ENCODE results near the gene SMAP2. TPM values are rescaled to one million over a fixed set of nuclear protein-coding genes. Genes with fewer than 3 reads are reported as not detected.
A peak's percentile ranks its signal among the peaks of the same experiment; 100 is the strongest.

SMAP2 gene
- polyA plus RNA-seq, 3 donors: 20.3 to 25.2 (median 25.2) TPM

DNA sequence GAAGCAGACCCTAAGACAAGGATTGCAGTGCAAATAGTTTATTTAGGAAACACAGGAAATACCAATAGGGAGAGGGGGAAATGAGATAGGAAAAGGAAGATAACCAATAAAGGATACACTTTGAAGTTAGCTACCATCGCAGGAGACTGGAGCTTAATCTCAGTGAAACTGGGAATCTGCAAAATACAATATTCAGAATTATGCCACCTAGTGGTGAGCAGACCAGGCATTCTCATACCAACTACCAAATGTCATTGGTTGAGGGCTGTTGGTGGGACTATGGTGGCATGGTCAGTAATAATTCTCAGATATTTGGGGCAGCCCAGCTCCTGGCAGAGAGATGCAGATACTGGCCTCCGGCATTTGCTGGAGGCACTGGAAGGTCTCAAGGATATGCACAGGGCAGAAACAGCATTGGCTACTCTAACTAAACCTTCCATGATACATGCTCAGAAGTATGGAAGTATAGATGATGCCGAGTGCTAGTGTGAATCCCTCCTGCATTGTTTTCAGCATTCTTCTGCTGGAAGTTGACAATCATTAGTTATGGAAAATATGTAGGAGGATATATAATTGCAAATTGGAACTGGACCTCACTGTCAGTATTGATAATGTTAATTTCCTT lies 65.0 kb downstream of the SMAP2 start:
- DNase-seq (ENCODE audit: extremely low read depth in 1 of 11, low read depth in 9 of 11, low spot score in 4 of 11): no peak

DNA sequence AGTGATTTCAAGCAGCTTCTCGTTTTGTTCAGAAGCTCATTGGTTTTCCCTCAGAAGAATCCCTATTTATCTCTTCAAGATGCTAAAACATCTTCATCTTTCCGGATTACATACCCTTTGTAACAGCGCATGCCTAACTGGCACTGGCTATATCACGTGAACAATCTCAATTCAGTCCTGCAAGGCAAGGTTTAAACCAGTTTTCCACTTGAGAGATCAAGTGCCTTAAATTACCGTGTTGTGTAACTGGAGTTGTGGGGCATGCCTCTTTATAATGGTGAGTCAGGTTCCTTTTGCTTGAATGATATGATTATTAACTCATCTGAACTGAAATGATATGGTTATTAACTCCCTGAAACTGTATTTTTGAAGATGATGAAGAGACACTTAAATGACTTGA lies 65.7 kb downstream of the SMAP2 start:
- DNase-seq (ENCODE audit: extremely low read depth in 1 of 11, low read depth in 9 of 11, low spot score in 4 of 11): no peak

DNA sequence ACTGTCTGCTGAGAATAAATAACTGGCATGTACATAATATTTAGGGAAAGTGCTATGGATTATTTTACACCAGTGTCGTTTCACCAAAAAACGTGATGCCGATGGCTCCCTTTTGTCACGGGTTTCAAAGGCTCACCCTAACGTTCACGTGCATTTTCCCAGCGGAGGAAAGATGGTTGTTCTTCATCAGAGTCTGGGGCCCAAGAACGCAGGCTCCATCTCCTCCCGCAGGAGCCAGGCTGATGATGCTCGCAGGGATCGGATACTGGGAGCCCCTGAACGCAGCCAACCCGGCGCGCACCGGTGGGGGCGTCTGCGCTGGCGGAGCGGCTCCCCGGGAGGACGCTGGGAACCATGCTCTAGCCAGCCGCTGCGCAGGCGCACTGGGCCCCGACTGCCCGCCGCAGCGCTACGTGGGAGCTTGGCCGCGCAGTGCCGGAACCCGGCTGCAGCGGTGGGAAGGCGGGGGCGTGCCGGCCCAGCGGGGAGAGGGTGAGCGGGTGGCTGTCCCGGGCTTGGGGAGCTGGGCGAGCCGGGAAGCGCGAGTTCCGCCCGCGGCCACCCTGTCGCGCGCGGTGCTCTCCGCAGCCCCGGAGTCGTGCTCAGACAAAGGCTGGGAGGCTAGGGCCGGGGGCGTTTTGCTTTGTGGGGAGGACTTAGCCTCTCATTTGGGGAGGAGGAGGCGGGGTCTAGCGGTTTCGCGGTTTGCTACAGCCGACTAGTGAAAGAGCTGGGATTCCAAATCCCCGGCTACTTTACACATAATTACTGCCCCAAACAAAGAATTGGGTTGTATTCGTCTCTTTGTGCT lies 76.4 kb downstream of the SMAP2 start, which contains the start of gene ZFP69B:
Gene ZFP69B, plus strand, starts transcription at position 793 of the 811 bp plus-strand sequence. CDS start 486 bp downstream, outside the sequence.
- peak; percentile 80 to 93 (median 90) for DNase-seq (ENCODE audit: extremely low read depth in 1 of 11, low read depth in 9 of 11, low spot score in 4 of 11)

GRCh38 chr1:40450495-40451237 lies 77.1 kb downstream of the SMAP2 start:
- peak in 8 of 11 donors; percentile 6 to 22 (median 14) for DNase-seq (ENCODE audit: extremely low read depth in 1 of 11, low read depth in 9 of 11, low spot score in 4 of 11)

DNA sequence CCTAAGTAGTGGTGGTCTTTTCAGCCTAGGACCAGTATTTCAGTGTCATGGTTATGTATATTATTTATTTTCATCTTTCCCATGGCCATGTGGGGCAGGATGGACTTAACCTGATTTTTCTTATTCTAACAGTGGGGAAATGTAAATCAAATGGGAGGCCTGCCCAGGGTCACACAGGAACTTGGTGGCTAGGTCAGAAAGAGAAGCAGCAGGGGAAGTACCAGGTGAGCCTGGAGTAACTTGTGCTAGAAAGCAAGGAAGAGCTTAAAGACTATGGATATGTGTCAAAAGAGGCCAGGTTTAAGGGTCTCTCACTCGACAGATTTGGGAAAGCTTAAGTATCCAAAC lies 77.7 kb downstream of the SMAP2 start:
- no peak for DNase-seq (ENCODE audit: extremely low read depth in 1 of 11, low read depth in 9 of 11, low spot score in 4 of 11)

DNA sequence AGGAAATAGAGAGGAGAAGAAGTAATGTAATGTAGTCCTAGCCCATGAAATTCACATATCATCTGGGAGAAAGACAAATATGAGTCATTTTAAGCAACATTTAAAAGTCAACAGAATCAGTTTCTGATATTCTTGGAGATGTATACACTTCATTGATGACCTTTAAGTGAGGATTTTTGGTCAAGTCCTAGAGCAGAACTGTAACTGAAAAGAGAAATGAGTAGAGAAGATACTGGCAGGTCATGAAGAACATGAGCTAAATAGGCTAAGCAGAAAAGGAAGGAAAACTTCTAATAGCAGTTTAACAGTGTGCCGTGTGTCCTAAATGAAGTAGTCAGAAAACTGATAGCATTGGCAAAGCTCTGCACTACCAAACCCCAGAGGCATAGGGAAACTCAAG lies 81.3 kb downstream of the SMAP2 start:
- DNase-seq (ENCODE audit: extremely low read depth in 1 of 11, low read depth in 9 of 11, low spot score in 4 of 11): no peak

DNA sequence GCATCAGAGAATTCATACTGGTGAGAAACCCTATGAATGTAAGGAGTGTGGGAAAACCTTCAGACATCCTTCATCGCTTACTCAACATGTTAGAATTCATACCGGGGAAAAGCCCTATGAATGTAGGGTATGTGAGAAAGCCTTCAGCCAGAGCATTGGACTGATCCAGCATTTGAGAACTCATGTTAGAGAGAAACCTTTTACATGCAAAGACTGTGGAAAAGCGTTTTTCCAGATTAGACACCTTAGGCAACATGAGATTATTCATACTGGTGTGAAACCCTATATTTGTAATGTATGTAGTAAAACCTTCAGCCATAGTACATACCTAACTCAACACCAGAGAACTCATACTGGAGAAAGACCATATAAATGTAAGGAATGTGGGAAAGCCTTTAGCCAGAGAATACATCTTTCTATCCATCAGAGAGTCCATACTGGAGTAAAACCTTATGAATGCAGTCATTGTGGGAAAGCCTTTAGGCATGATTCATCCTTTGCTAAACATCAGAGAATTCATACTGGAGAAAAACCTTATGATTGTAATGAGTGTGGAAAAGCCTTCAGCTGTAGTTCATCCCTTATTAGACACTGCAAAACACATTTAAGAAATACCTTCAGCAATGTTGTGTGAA lies 89.5 kb downstream of the SMAP2 start:
- no peak for DNase-seq (ENCODE audit: extremely low read depth in 1 of 11, low read depth in 9 of 11, low spot score in 4 of 11)

- no peak for DNase-seq (ENCODE audit: extremely low read depth in 1 of 11, low read depth in 9 of 11, low spot score in 4 of 11)
These were observed 95.8 kb downstream of the SMAP2 start for GRCh38 chr1:40469327-40469726.

Other genes with a start within 250 kb of the SMAP2 start
- gene RLF, start 212.3 kb upstream of the SMAP2 start, polyA plus RNA-seq (ENCODE audit: insufficient read length in 3 of 3): 10 to 100 TPM; 24.6 to 29.4 (median 26.1) TPM
- gene TMCO2, start 125.8 kb upstream of the SMAP2 start, polyA plus RNA-seq (ENCODE audit: insufficient read length in 3 of 3): not detected
- gene ZMPSTE24, start 115.5 kb upstream of the SMAP2 start, polyA plus RNA-seq (ENCODE audit: insufficient read length in 3 of 3): 10 to 100 TPM; 50.1 to 60.4 (median 60.3) TPM
- gene COL9A2, start 56.4 kb upstream of the SMAP2 start, polyA plus RNA-seq (ENCODE audit: insufficient read length in 3 of 3): 10 to 100 TPM; 18.5 to 29.4 (median 28.5) TPM
- 1 to 10 TPM; 4.9 to 6.3 (median 5.9) TPM for gene ZFP69B, start 76.7 kb downstream of the SMAP2 start, polyA plus RNA-seq (ENCODE audit: insufficient read length in 3 of 3)
- gene ZFP69, start 103.6 kb downstream of the SMAP2 start, polyA plus RNA-seq (ENCODE audit: insufficient read length in 3 of 3): 1 to 10 TPM; 6.5 to 8.1 (median 7.9) TPM
- gene EXO5, start 135.0 kb downstream of the SMAP2 start, polyA plus RNA-seq (ENCODE audit: insufficient read length in 3 of 3): 10 to 100 TPM; 11.6 to 14.2 (median 12.0) TPM
- 10 to 100 TPM in 2 of 3 donors, 1 to 10 TPM in 1; 8.4 to 14.5 (median 13.8) TPM for gene ZNF684, start 157.9 kb downstream of the SMAP2 start, polyA plus RNA-seq (ENCODE audit: insufficient read length in 3 of 3)